ENCODE measurements around the gene CLMN.

CLMN gene

GRCh38 chr14:95164506-95164905 is 155.2 kb downstream of the CLMN start:
- H3K4me3 ChIP-seq (replicated peaks; ENCODE audit: insufficient read depth, low read length) = no peak overlapping the region
- no peak overlapping the region for H3K27ac ChIP-seq (replicated peaks)
- H3K27me3 ChIP-seq (ENCODE audit: insufficient read depth, poor library complexity, severe bottlenecking) = no peaks in the 10 kb centered on the region
- TF ChIP-seq, protein P1, sequence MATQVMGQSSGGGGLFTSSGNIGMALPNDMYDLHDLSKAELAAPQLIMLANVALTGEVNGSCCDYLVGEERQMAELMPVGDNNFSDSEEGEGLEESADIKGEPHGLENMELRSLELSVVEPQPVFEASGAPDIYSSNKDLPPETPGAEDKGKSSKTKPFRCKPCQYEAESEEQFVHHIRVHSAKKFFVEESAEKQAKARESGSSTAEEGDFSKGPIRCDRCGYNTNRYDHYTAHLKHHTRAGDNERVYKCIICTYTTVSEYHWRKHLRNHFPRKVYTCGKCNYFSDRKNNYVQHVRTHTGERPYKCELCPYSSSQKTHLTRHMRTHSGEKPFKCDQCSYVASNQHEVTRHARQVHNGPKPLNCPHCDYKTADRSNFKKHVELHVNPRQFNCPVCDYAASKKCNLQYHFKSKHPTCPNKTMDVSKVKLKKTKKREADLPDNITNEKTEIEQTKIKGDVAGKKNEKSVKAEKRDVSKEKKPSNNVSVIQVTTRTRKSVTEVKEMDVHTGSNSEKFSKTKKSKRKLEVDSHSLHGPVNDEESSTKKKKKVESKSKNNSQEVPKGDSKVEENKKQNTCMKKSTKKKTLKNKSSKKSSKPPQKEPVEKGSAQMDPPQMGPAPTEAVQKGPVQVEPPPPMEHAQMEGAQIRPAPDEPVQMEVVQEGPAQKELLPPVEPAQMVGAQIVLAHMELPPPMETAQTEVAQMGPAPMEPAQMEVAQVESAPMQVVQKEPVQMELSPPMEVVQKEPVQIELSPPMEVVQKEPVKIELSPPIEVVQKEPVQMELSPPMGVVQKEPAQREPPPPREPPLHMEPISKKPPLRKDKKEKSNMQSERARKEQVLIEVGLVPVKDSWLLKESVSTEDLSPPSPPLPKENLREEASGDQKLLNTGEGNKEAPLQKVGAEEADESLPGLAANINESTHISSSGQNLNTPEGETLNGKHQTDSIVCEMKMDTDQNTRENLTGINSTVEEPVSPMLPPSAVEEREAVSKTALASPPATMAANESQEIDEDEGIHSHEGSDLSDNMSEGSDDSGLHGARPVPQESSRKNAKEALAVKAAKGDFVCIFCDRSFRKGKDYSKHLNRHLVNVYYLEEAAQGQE (IDR thresholded peaks at IDR 0.05; ENCODE audit: insufficient replicate concordance, low read depth) = no peak
- no peak for TF ChIP-seq SPI1 (IDR thresholded peaks at IDR 0.05; ENCODE audit: borderline replicate concordance, low read depth)
- TF ChIP-seq CTCF (IDR thresholded peaks at IDR 0.05; ENCODE audit: insufficient read depth, low read length) = no peak
- TF ChIP-seq POLR2AphosphoS5 (IDR thresholded peaks at IDR 0.05; ENCODE audit: low read depth) = no peak
- no peak for TF ChIP-seq GABPA (IDR thresholded peaks at IDR 0.05; ENCODE audit: low read depth)
- DNase-seq (ENCODE audit: low read depth in 1 of 2, low spot score in 1 of 2) = no peak

DNA sequence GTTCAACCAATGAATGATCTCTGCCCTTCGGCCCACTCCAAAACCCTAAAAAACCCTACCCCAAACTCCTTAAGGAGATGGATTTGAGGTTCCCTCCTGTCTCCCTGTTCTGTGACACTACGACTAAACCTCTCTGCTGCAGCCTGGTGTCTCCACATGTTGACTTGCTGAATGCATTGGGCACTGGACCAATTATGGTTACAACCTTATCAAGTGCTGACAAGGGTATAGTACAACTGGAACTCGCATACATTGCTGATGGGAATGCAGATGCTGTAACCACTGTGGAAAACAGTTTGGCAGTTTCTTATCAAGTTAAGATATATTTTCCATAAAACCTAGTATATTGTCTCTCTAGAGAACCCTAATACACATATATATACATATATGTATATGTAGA is 156.0 kb downstream of the CLMN start:
- TF ChIP-seq GABPA (IDR thresholded peaks at IDR 0.05; ENCODE audit: low read depth) (no peak), POLR2AphosphoS5 (IDR thresholded peaks at IDR 0.05; ENCODE audit: low read depth) (no peak), CTCF (IDR thresholded peaks at IDR 0.05; ENCODE audit: insufficient read depth, low read length) (no peak), SPI1 (IDR thresholded peaks at IDR 0.05; ENCODE audit: borderline replicate concordance, low read depth) (no peak)
- TF ChIP-seq, protein P1 (IDR thresholded peaks at IDR 0.05; ENCODE audit: insufficient replicate concordance, low read depth) = no peak
- H3K4me3 ChIP-seq (replicated peaks; ENCODE audit: insufficient read depth, low read length) = no peak overlapping the region

DNA sequence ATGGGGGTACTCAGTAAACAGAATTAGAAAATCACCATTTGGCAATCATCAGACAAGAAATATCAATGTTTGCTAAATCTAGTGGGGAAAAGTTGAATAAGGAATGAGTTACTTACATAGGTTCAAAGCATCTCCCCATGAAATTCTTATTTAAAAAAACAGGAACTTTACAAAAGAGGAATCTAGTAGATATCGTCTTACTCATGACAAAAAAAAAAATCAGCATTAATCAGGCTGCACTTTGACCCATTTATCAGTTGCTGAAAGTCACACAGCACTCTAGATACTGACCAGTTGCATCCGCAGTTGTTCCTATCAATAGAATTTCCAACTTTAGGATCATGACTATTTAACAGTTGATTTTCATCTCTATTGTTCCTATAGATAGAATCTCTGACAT is 156.6 kb downstream of the CLMN start:
- H3K4me3 ChIP-seq (replicated peaks; ENCODE audit: insufficient read depth, low read length) = no peak overlapping the region
- TF ChIP-seq, protein P1 (IDR thresholded peaks at IDR 0.05; ENCODE audit: insufficient replicate concordance, low read depth) = no peak
- TF ChIP-seq GABPA (IDR thresholded peaks at IDR 0.05; ENCODE audit: low read depth) (no peak), SPI1 (IDR thresholded peaks at IDR 0.05; ENCODE audit: borderline replicate concordance, low read depth) (no peak), CTCF (IDR thresholded peaks at IDR 0.05; ENCODE audit: insufficient read depth, low read length) (no peak), POLR2AphosphoS5 (IDR thresholded peaks at IDR 0.05; ENCODE audit: low read depth) (no peak)
- DNase-seq (ENCODE audit: low read depth in 1 of 2, low spot score in 1 of 2) = no peak
- no peak overlapping the region for H3K27ac ChIP-seq (replicated peaks)
- no peaks in the 10 kb centered on the region for H3K27me3 ChIP-seq (ENCODE audit: insufficient read depth, poor library complexity, severe bottlenecking)

More for the DNA sequence above, 156.0 kb downstream of the CLMN start:
- Histone ChIP-seq H3K27ac (replicated peaks) (no peak overlapping the region), H3K27me3 (ENCODE audit: insufficient read depth, poor library complexity, severe bottlenecking) (no peaks in the 10 kb centered on the region)
- DNase-seq (ENCODE audit: low read depth in 1 of 2, low spot score in 1 of 2) = no peak
